Astrocyte of the cerebellum (primary cell): ENCODE results near the gene SAP30L.

Experiments
- DNase-seq: peaks from one replicate; pipeline ENCODE4 v3.0.0-alpha.2; 2011; ENCODE audit warnings: low read depth
- H3K4me3 ChIP-seq: 2 replicates; pipeline ENCODE4 v1.5.1; 2011; ENCODE audit warnings: mild to moderate bottlenecking, low read depth, low read length, moderate library complexity
- CTCF ChIP-seq: IDR thresholded peaks from 2 replicates; pipeline ENCODE4 v1.5.1; 2012; ENCODE audit warnings: low read length, low read depth, moderate library complexity, mild to moderate bottlenecking; ENCODE audit errors: missing control alignments
- in situ Hi-C: cut with HindIII; loops from 2 replicates; pipeline ENCODE4 v1.10.0; 2017; ENCODE audit warnings: low sequenced_read_pairs

The SAP30L gene

GRCh38 chr5:154478752-154479159, 33.0 kb downstream of the SAP30L start:
- DNase-seq, result no peak

DNA sequence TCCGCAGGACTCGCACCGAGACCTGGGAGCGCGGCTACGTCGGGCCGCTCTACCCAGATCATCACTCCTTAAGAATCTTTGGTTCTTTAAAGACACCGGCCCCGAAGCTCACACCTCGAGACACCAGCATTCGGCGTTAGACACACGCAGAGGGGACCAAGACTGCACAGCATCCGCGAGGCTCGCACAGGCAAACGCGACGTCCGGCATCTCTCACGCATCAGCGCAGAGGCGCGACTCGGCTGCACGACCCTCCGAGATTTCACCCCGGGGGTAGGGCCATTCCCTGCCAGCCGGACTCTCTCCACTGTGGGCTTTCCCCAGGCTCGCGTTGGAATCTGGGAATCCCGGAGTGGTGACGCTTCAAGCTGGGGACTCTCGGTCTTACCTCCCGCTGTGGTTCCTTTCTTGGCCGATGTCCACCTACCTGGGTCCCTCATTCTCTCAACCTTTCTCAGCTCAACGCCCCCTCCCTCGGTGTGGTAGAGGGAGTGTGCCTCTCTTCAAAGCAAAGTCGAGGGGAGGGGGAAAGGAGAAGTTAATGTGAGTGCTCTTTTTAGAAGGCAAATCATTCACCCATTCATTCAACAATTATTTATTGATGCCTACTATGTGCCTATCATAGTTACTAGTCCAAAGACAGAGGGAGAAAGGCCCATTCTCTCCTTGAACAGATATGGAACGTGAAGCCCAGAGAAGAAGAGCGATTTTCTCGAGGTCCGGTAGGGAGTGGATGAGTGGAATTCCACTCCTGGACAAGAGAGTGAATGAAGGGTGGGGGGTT, 33.6 kb downstream of the SAP30L start:
- H3K4me3 ChIP-seq, result no peak overlapping the region
- in situ Hi-C loops, result loop anchor here (5.0 kb wide), 1 partner anchor 128 kb away; no protein-coding TSS in a partner anchor
- no peak for TF ChIP-seq CTCF
- DNase-seq, result no peak

More at GRCh38 chr5:154478752-154479159, 33.0 kb downstream of the SAP30L start:
- no peak for TF ChIP-seq CTCF
- H3K4me3 ChIP-seq, result no peak overlapping the region
- in situ Hi-C loops, result loop anchor here (5.0 kb wide), 1 partner anchor 129 kb away; no protein-coding TSS in a partner anchor

DNA sequence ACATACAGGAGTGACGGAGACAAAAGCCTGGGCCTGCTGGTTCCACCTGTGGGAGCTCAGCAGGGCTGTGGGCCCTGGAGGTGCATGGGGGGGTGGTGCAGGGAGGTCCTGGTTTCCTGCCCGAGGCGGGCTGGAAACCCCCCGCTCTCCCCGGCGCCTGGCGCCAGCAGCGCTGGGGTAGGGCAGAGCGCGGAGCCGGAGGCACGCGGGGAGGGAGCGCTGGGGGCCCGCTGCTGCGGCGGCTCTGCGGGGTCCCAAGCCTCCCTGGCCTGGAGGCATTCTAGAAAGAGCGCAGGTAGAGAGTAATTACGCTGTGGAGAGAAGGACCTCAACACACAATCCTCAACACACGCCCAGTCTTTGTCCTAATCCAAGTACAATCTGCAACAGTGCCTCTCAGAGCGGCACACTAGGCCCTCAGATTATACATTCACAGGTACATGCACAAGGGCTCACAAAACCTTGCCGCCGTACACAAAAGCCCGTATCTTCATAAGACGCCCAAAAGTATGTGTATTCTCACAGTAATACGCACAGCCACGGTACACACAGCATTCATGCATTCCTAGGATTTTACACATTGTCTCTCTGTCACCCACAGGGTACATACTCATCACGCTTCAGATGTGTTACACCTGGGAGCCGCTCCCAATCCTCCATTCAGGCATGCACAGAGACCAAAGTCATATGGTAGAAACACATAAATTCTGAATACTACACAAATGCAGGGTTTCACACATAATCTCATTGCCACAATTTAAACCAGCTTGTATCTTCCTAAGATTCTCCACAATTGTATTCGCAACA, 34.4 kb downstream of the SAP30L start:
- in situ Hi-C loops, result loop anchor here (5.0 kb wide), 1 partner anchor 127 kb away; no protein-coding TSS in a partner anchor
- TF ChIP-seq CTCF, result no peak
- no peak for DNase-seq
- H3K4me3 ChIP-seq, result no peak overlapping the region

DNA sequence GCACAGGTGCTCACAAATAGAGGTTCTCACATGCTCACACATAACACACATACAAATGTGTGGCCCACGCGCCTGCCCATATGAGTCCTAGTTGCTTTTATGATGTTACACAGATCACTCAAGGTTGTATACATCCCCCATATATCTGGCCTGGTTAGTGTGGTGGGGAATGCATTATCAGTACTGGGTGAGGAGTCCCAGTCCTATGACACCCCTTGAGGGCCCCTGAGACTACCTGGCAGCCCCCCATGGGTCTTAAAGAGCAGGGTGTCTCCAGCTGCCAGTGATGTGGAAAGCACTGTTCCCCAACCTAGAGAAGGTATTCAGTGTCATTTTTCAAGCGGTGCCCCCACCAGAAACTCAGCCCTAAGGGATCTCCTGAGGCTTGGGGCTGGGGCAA, 35.0 kb downstream of the SAP30L start:
- H3K4me3 ChIP-seq, result no peak overlapping the region
- TF ChIP-seq CTCF, result no peak
- in situ Hi-C loops, result no loop called here
- DNase-seq, result no peak

- no peak overlapping the region for H3K4me3 ChIP-seq
- in situ Hi-C loops, result no loop called here
- no peak for DNase-seq
- no peak for TF ChIP-seq CTCF
Observed at GRCh38 chr5:154481584-154482381, 36.0 kb downstream of the SAP30L start.
